GM12878 (cell line): ENCODE measurements around the gene ZNF525. TPM values are rescaled to one million over a fixed set of nuclear protein-coding genes. Genes with fewer than 3 reads are reported as not detected.

ENCODE experiments used
- ATAC-seq: fragments of 200-7000 bp; cut with Tn5 transposase; 3 replicates; pipeline ENCODE4 v1.9.1; 2020; ENCODE audit warnings: mild to moderate bottlenecking, moderate library complexity
- BruUV-seq: library from RNA; stranded (reverse); fragments of 400-500 nt; replicated peaks from 2 replicates; lab custom pipeline; 2021; lab: Mats Ljungman, UMichigan
- CTCF ChIA-PET: fragments of 300-600 bp; sonication (Branson Sonifier 250); formaldehyde crosslinking; extraction: SDS; loops from one replicate; lab custom pipeline; 2021; ENCODE audit warnings: inconsistent platforms; lab: Yijun Ruan, JAX
- POLR2A ChIA-PET: fragments of 350-600 bp; formaldehyde crosslinking; extraction: SDS; loops from one replicate; lab custom pipeline; 2021; ENCODE audit warnings: inconsistent platforms; lab: Charles Lee
- RAD21 ChIA-PET: fragments of 300-600 bp; sonication (Branson Sonifier 250); formaldehyde crosslinking; loops from one replicate; lab custom pipeline; 2023; ENCODE audit warnings: antibody characterized with exemption; ENCODE audit not compliant: unreplicated experiment; lab: Charles Lee
- SMC1A ChIA-PET: fragments of 300-600 bp; sonication (Branson Sonifier 250); formaldehyde crosslinking; loops from one replicate; lab custom pipeline; 2023; ENCODE audit not compliant: unreplicated experiment, uncharacterized antibody; lab: Charles Lee
- DNase-seq: peaks from one replicate; pipeline ENCODE4 v3.0.0-alpha.2; 2011; ENCODE audit warnings: low read depth, low spot score
- FAIRE-seq: peaks from 3 replicates; lab custom pipeline; 2011; peaks lifted over from hg19 to GRCh38; lab: Jason Lieb, UNC
- H2AFZ ChIP-seq: 2 replicates; pipeline ENCODE4 v1.6.0; 2011; ENCODE audit warnings: low read depth, low read length, control low read depth; ENCODE audit not compliant: control insufficient read depth
- H3K27ac ChIP-seq: 2 replicates; pipeline ENCODE4 v1.5.1; 2011; ENCODE audit warnings: control low read depth; ENCODE audit not compliant: control insufficient read depth, insufficient read depth
- H3K27me3 ChIP-seq, 2 experiments: replicated peaks in 1 of 2; 2 replicates each; pipeline versions ENCODE4 v1.6.0 to v1.6.1; 2011; ENCODE audit warnings: low read length in 1 of 2; ENCODE audit not compliant: control insufficient read depth in 2 of 2, insufficient read depth in 2 of 2
- H3K36me3 ChIP-seq, 2 experiments: 2 replicates each; pipeline ENCODE4 v1.5.1; 2011; ENCODE audit warnings: low read length in 1 of 2; ENCODE audit not compliant: control insufficient read depth in 2 of 2, insufficient read depth in 2 of 2
- H3K4me1 ChIP-seq: 2 replicates; pipeline ENCODE4 v1.6.1; 2011; ENCODE audit warnings: mild to moderate bottlenecking, low read length, moderate library complexity, mixed read lengths; ENCODE audit not compliant: control insufficient read depth, insufficient read depth
- H3K4me2 ChIP-seq: 2 replicates; pipeline ENCODE4 v1.6.0; 2011; ENCODE audit warnings: control low read depth; ENCODE audit not compliant: control insufficient read depth, insufficient read depth
- H3K4me3 ChIP-seq: fragments of 200-600 bp; sonication (generic); 2 replicates; pipeline ENCODE4 v1.5.1; 2016
- H3K79me2 ChIP-seq: 2 replicates; pipeline ENCODE4 v1.6.0; 2011; ENCODE audit warnings: low read length; ENCODE audit not compliant: control insufficient read depth, insufficient read depth
- H3K9ac ChIP-seq: 2 replicates; pipeline ENCODE4 v1.8.0; 2011; ENCODE audit warnings: low read length, control low read depth, mixed read lengths; ENCODE audit not compliant: control insufficient read depth, insufficient read depth
- H3K9me3 ChIP-seq: replicated peaks from 3 replicates; pipeline ENCODE4 v1.5.1; 2011; ENCODE audit warnings: mild to moderate bottlenecking, low read length; ENCODE audit not compliant: control insufficient read depth, insufficient read depth
- H4K20me1 ChIP-seq: 2 replicates; pipeline ENCODE4 v1.6.0; 2011; ENCODE audit not compliant: control insufficient read depth, insufficient read depth
- CTCF ChIP-seq, 3 experiments: IDR thresholded peaks in 2 of 3; conservative IDR thresholded peaks in 1 of 3; 2 replicates each; pipeline ENCODE4 v1.5.1; 2011; ENCODE audit warnings: low read depth in 3 of 3, low read length in 3 of 3, mild to moderate bottlenecking in 3 of 3, control low read depth in 2 of 3, moderate library complexity in 2 of 3, inconsistent platforms in 1 of 3, mixed read lengths in 1 of 3; ENCODE audit not compliant: control insufficient read depth in 2 of 3, insufficient read depth in 1 of 3; ENCODE audit errors: extremely low read depth in 1 of 3
- HDAC2 ChIP-seq: fragments of 200-600 bp; sonication (generic); IDR thresholded peaks from 2 replicates; pipeline ENCODE4 v1.6.1; 2017
- KLF5 ChIP-seq: fragments of 450-650 bp; IDR thresholded peaks from 2 replicates; pipeline ENCODE4 v1.6.1; 2014; ENCODE audit warnings: mild to moderate bottlenecking; ENCODE audit not compliant: partially characterized antibody
- PAX5 ChIP-seq: IDR thresholded peaks from 2 replicates; pipeline ENCODE4 v1.6.1; 2011; ENCODE audit warnings: low read depth, low read length, borderline replicate concordance
- POLR2AphosphoS2 ChIP-seq: IDR thresholded peaks from 2 replicates; pipeline ENCODE4 v1.6.1; 2011; ENCODE audit warnings: low read depth, mild to moderate bottlenecking, low read length, improper control_type of control experiment, moderate library complexity
- RELB ChIP-seq: fragments of 450-650 bp; IDR thresholded peaks from 2 replicates; pipeline ENCODE4 v1.6.1; 2017; ENCODE audit warnings: low read depth, mild to moderate bottlenecking, moderate library complexity
- SKIL ChIP-seq: fragments of 450-650 bp; IDR thresholded peaks from 2 replicates; pipeline ENCODE4 v1.6.1; 2017; ENCODE audit warnings: mild to moderate bottlenecking, low read depth, inconsistent platforms; ENCODE audit not compliant: poor library complexity, severe bottlenecking
- ZBTB33 ChIP-seq: fragments of 450-650 bp; IDR thresholded peaks from 2 replicates; pipeline ENCODE4 v1.6.1; 2017; ENCODE audit warnings: mild to moderate bottlenecking
- ZNF687 ChIP-seq: fragments of 450-650 bp; IDR thresholded peaks from 2 replicates; pipeline ENCODE4 v1.6.1; 2017; ENCODE audit warnings: mild to moderate bottlenecking, moderate library complexity
- WGBS: methylation state at CpG from one replicate; pipeline ENCODE4 v1.1.6; 2016; ENCODE audit warnings: low lambda C conversion rate; ENCODE audit not compliant: insufficient replicate concordance, insufficient coverage; ENCODE audit errors: missing lambda C conversion rate; 5-methylcytosine and 5-hydroxymethylcytosine counted together
- in situ Hi-C: fragments of 300-500 bp; cut with MboI; formaldehyde crosslinking; loops from 9 replicates; pipeline ENCODE4 v1.14.3; 2018; ENCODE audit warnings: mixed read lengths
- intact Hi-C: fragments of 100-400 bp; cut with micrococcal nuclease; formaldehyde crosslinking; loops from one replicate; pipeline ENCODE4 v1.14.2; 2022; ENCODE audit not compliant: unreplicated experiment
- polyA plus RNA-seq, 11 experiments: library from polyadenylated mRNA; depleted of rRNA in 4 of 11; unstranded in 6 of 11; stranded (reverse) in 5 of 11; fragments of >200 nt; fragmentation: Nextera tagmentation in 4 of 11; fragmentation: Illumina TruSeq in 1 of 11; extraction: Ambion mirVana in 4 of 11; extraction: Trizol in 1 of 11; gene quantifications; 1 replicate in 1 of 11; 2 replicates in 10 of 11; pipeline versions ENCODE4 v1.2.1 to v1.2.3, GENCODE V29; 2011 to 2016; ENCODE audit warnings: inconsistent platforms in 2 of 11, missing spikeins in 2 of 11, low read depth in 1 of 11
- total RNA-seq, 4 experiments: library from RNA; depleted of rRNA in 3 of 4; stranded (reverse); fragments of >200 nt in 3 of 4; fragmentation: Illumina TruSeq in 1 of 4; extraction: Trizol in 1 of 4; gene quantifications; 2 replicates each; pipeline versions ENCODE4 v1.2.1 to v1.2.3, GENCODE V29; 2013 to 2021

Gene ZNF525
- total and polyA plus RNA-seq, 10 of the 15 experiments (the other 5 are each of a cell fraction or from before 2014, with no cell fraction given): 3.0 to 25.8 (median 9.4) TPM

GRCh38 chr19:53388904-53389303 lies 23.4 kb downstream of the ZNF525 start:
- TF ChIP-seq POLR2AphosphoS2: no peak
- no peak for TF ChIP-seq SKIL
- TF ChIP-seq PAX5: no peak
- TF ChIP-seq KLF5: no peak
- no peak for TF ChIP-seq ZBTB33
- TF ChIP-seq HDAC2: no peak
- TF ChIP-seq RELB: no peak
- TF ChIP-seq CTCF (IDR thresholded peaks at IDR 0.05 in 2 of 3, conservative IDR thresholded peaks at IDR 0.05 in 1 of 3; ENCODE audit: control insufficient read depth in 2 of 3, extremely low read depth in 1 of 3, insufficient read depth in 1 of 3, low read depth in 3 of 3, low read length in 3 of 3): no peak
- no peak for TF ChIP-seq ZNF687
- ChIA-PET CTCF (no interaction called here), POLR2A (no interaction called here), SMC1A (no interaction called here), RAD21 (no interaction called here)
- intact Hi-C loops (no loop called here), in situ Hi-C loops (no loop called here)
- DNase-seq (no peak), FAIRE-seq (no peak), ATAC-seq (no peak)
- no peak overlapping the region for H2AFZ ChIP-seq
- peaks cover 5% of the 10 kb centered on the region for H3K9me3 ChIP-seq
- no peak overlapping the region for H3K9ac ChIP-seq
- no peak overlapping the region for H3K4me3 ChIP-seq
- no peak overlapping the region for H3K27ac ChIP-seq
- H3K4me1 ChIP-seq: no peaks in the 10 kb centered on the region
- no peak overlapping the region for H3K4me2 ChIP-seq
- no peaks in the 10 kb centered on the region for H3K27me3 ChIP-seq
- no peaks in the 10 kb centered on the region for H3K36me3 ChIP-seq
- no peaks in the 10 kb centered on the region for H3K79me2 ChIP-seq
- no peaks in the 10 kb centered on the region for H4K20me1 ChIP-seq
- no TSS peak for BruUV-seq
- WGBS: 96% methylated on average over 5 of the region's 5 CpGs
